GM12865 (cell line): Measurements from ENCODE around the gene NAGK.

Source experiments
- DNase-seq: peaks from one replicate; pipeline ENCODE4 v3.0.0; 2010; ENCODE audit warnings: low read depth
- H3K4me3 ChIP-seq: 2 replicates; pipeline ENCODE4 v1.5.1; 2011; ENCODE audit warnings: mild to moderate bottlenecking, low read depth, low read length, control low read depth
- TF ChIP-seq, protein P1 (sequence below): IDR thresholded peaks from 2 replicates; pipeline ENCODE4 v1.5.1; 2011; ENCODE audit warnings: low read length, control low read depth, low read depth, inconsistent platforms; ENCODE audit not compliant: insufficient read depth; ENCODE audit errors: missing control alignments

Gene NAGK

GRCh38 chr2:71064110-71064611, 4.3 kb upstream of the NAGK start:
- H3K4me3 ChIP-seq: peak overlapping the region; percentile 38
- TF ChIP-seq, protein P1, sequence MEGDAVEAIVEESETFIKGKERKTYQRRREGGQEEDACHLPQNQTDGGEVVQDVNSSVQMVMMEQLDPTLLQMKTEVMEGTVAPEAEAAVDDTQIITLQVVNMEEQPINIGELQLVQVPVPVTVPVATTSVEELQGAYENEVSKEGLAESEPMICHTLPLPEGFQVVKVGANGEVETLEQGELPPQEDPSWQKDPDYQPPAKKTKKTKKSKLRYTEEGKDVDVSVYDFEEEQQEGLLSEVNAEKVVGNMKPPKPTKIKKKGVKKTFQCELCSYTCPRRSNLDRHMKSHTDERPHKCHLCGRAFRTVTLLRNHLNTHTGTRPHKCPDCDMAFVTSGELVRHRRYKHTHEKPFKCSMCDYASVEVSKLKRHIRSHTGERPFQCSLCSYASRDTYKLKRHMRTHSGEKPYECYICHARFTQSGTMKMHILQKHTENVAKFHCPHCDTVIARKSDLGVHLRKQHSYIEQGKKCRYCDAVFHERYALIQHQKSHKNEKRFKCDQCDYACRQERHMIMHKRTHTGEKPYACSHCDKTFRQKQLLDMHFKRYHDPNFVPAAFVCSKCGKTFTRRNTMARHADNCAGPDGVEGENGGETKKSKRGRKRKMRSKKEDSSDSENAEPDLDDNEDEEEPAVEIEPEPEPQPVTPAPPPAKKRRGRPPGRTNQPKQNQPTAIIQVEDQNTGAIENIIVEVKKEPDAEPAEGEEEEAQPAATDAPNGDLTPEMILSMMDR: no peak
- peak; percentile 19 for DNase-seq

DNA sequence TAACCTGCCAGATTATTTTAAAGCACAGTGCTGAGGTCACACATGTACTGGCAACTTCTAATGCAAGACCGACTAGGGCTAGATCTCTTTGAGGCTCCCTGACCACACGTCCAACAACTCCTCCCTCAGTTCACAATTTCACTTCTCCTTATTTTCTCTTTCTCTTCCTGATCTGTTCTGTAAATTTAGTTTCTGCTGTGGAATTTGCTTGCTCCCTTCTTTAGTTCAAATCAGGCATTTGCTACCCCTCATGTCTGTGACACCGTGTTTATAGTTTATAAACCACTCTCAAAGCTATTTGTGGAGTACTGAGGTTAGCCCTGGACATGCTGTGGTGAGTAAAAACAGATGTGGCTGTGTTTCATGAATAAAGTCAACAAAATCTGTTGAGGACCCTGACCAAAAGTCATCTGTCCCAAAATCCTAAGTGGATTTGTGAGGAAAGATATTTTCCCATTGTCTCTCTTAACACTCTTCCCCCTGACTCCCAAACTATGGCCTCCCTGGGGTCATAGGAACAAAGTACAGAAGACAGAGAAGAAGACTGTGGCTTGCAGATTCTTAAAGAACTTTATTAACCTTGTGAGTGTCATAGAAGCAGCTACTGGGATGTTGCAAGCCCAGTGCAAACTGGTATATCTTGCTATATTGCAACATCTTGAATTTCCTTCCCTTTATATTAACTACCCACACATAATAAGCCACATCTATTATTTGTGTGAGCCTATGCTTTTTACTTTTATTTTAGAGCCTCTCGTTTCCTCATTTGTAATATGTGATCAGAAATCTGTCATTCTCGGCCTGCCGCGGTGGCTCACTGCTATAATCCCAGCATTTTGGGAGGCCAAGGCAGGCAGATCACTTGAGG, 3.5 kb upstream of the NAGK start:
- TF ChIP-seq, protein P1: no peak
- DNase-seq: peak; percentile 75
- peak overlapping the region; percentile 38 for H3K4me3 ChIP-seq

- TF ChIP-seq, protein P1: no peak
- no peak for DNase-seq
- H3K4me3 ChIP-seq: no peak overlapping the region; the same call in 1 of the 2 replicates
Measured at GRCh38 chr2:71066856-71067255, 1.6 kb upstream of the NAGK start.

GRCh38 chr2:71067567-71068217, 756 bp upstream of the NAGK start:
- TF ChIP-seq, protein P1: no peak
- DNase-seq: peak; percentile 51
- H3K4me3 ChIP-seq: peak overlapping the region; percentile 91

GRCh38 chr2:71069376-71069775, 928 bp downstream of the NAGK start:
- no peak for DNase-seq
- TF ChIP-seq, protein P1: no peak
- peak overlapping the region; percentile 91 for H3K4me3 ChIP-seq

DNA sequence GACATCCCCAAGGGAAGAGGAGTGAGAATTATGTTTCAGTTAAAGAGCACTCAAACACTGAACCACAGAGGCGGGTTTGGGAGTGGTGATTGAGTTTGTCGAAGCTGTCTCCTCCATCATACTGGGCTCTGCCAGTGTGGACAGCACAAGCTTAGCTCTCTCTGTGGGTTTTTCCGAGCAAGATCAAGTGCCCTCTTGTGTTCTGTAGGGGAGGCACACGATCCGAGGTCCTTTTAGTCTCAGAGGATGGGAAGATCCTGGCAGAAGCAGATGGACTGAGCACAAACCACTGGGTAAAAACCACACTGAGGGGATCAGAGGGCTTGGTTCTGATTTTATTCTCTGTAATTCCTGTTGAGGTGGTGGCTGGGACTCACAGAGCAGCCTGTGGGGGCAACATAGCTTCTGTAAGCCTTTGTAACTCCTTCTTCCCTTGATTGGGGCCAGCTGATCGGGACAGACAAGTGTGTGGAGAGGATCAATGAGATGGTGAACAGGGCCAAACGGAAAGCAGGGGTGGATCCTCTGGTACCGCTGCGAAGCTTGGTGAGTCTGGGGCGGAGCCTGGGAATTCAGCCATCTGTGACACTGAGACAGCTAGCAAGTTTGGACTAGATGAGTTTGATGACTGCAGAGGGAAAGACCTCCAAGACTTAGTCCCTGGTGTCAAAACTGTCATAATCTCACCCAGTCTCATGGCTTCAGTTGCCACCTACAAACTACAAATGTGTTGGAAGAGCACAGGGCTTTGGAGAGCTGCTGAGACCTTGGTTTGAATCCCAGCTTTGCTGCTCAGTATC, 2.0 kb downstream of the NAGK start:
- peak; percentile 33 for DNase-seq
- H3K4me3 ChIP-seq: peak overlapping the region; percentile 63
- TF ChIP-seq, protein P1: no peak
